GM18508 (cell line): ENCODE data around the gene SEM1.
"Not testable (repeated sequence)": the region's sequence is repeated elsewhere in the genome, so short reads cannot be mapped to it uniquely, and the experiment has no call there.

Source experiments
- ATAC-seq: cut with Tn5 transposase; IDR thresholded peaks from one replicate; pipeline ENCODE4 v1.9.1; 2021; ENCODE audit warnings: moderate number of reproducible peaks; ENCODE audit not compliant: insufficient read depth, unreplicated experiment

Gene SEM1

DNA sequence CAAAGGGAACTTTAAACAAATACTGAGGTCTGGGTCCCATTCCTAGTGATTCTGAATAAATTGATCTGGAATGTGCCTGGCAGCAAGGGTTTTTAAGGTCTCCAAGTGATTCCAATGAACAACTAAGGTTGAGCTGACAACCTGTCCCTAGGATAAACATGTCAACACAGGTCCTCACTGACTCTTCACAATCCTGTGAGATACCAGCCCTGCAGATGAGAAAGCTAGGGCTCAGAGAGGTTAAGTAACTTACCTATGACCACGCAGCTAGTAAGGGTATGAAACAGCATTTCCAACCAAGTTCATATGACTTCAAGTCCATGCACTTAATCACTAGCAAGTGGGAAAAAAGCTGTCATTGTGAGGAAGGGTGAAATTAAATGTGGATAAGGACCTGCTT is 44.0 kb downstream of the SEM1 start:
- ATAC-seq = no peak

DNA sequence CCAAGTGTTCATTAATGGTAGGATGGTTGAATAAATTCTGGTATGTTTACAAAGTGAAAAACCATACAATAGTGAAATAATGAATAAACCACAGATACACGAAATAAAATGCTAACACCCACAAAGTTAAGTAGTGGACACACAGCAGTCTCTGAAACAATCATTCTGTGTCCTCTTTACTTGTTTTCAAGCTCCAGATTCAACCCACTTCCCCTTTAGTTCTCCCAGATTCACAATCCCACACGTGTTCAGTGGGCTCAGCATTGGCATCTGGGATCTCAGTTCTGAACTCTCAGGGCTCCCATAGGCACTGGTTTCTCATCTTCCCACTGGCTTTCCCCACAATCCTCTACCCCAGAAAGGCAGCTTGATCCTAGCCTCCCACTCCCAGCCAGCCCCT is 44.9 kb downstream of the SEM1 start:
- ATAC-seq = no peak

DNA sequence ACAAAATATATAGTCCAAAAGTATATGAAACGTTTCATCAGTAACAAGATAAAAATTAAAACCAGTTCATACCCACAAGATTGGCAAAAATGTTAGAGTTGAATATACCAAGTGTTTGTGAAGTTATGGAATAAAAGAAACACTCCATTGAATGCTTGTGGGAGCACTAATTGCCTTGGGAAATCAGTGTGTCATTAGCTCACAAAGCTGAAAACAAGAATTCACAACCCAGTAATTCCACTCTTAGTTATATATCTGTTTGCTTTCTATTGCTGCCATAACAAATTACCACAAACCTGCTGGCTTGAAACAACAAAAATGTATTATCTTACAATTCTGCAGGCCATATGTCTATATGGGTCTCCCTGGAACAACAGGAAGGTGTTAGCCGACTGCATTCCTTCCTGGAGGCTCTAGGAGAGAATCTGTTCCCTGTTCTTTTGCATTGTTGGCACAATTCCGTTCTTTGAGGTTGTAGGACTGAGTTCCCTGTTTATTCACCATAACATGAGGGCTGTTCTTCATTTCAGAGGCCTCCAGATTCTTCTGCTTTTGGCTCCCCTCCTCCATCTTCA is 45.7 kb downstream of the SEM1 start:
- ATAC-seq = no peak

GRCh38 chr7:96663457-96663856 is 46.2 kb downstream of the SEM1 start:
- peak; percentile 92 for ATAC-seq

DNA sequence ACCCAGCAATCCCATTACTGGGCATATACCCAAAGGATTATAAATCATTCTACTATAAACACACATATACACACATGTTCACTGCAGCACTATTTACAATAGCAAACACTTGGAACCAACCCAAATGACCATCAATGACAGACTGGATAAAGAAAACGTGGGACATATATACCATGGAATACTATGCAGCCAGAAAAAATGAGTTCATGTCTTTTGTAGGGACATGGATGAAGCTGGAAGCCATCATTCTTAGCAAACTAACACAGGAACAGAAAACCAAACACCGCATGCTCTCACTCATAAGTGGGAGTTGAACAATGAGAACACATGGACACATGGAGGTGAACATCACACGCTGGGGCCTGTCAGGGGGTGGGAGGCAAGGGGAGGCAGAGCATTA is 47.5 kb downstream of the SEM1 start:
- ATAC-seq = not testable (repeated sequence)

GRCh38 chr7:96658022-96658412 is 51.6 kb downstream of the SEM1 start:
- no peak for ATAC-seq

- no peak for ATAC-seq
Measured at GRCh38 chr7:96657347-96658021, 52.2 kb downstream of the SEM1 start.

DNA sequence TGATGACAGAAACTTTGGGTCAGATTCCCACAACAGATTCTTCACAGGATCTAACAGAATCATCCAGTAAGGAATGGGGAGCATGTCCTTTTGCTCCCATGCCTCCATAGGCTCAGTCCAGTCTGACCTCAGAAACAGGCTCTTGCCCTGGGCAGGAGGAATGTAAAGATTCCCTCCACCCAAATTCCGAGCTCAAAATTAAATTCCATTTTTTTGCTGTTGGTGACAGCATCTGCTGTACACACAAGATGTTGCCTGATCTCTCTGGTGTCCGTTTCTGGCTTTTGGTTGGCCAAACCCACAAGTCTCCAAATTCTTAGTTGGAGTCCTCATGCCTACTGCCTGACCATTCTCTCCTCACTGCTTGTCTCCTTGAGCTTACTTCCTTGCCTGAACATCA is 53.7 kb downstream of the SEM1 start:
- no peak for ATAC-seq

GRCh38 chr7:96654630-96655188 is 54.9 kb downstream of the SEM1 start:
- ATAC-seq = no peak

- ATAC-seq = no peak
Measured at GRCh38 chr7:96649981-96650380, 59.7 kb downstream of the SEM1 start.

DNA sequence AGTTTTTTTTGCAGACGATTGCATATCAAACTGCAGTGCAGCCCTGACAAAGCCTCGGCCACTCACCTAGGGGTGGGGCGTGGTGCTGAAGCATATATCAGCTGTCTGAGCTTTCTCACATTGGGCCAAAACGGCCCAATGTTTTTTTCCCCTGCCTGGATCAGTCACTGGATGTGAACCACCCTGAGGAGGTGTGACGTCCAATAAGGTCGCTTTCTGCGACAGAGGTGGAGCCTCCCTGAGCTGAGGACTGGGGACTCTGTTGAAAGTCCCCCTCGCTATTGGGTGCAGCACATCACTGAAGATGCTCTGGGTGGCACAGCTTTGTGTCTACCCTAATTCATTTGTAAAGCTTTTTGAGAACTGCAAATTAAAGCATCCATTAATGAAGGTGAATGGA is 60.9 kb downstream of the SEM1 start:
- ATAC-seq = no peak

DNA sequence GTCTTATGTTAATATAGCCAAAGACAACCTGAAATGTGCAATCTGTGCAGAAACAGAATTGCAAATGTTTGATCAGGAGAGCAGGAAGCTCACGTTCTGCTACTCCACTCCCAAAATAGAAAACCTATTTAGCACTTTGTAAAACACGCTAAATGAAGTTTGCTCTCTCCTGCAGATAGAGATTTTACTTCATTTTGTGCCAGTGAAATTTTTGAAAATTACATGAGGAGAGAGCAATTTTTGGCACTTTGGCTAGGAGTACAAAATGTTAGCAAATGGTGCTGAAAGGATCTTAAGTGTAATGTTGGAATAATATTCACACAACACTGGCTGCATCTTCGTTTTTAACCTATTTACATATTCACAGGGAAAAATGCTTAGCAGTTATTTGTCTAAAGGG is 61.9 kb downstream of the SEM1 start:
- ATAC-seq = no peak

DNA sequence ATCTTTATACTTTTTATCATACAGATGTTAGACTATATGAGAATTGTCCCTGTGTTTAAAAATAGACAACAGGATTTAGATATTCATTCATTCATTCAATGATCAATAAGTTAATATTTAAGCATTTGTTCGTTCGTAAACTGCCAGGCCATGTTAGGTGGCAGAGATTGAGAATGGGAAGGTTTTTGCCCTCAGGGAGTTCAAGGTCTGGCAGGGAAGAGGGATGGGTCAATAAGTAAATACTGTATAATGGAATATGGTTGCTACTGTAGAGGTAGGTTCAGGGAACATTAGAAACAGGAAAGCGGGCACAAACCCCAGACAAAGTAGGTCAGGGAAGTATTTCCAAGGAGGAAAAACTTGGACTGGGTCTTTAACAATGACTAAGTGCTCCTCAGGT is 64.6 kb downstream of the SEM1 start:
- no peak for ATAC-seq

DNA sequence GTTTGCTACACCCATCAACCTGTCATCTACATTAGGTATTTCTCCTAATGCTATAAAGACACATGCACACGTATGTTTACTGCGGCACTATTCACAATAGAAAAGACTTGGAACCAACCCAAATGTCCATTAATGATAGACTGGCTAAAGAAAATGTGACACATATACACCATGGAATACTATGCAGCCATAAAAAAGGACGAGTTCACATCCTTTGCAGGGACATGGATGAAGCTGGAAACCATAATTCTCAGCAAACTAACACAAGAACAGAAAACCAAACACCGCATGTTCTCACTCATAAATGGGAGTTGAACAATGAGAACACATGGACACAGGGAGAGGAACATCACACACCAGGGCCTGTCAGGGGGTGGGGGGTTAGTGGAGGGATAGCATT is 66.2 kb downstream of the SEM1 start:
- ATAC-seq = not testable (repeated sequence)

- ATAC-seq = no peak
Measured at GRCh38 chr7:96640054-96640453, 69.6 kb downstream of the SEM1 start.
